GM12891 (cell line): ENCODE data around the gene MYO6.

Source experiments
- POLR2A ChIP-seq: IDR thresholded peaks from 2 replicates; pipeline ENCODE4 v1.6.1; 2011; ENCODE audit warnings: low read depth, low read length, control low read depth
- POLR2AphosphoS5 ChIP-seq: IDR thresholded peaks from 2 replicates; pipeline ENCODE4 v1.6.1; 2011; ENCODE audit warnings: low read depth, low read length, control low read depth
- SPI1 ChIP-seq: IDR thresholded peaks from 2 replicates; pipeline ENCODE4 v1.6.1; 2011; ENCODE audit warnings: low read depth, low read length, control low read depth
- TAF1 ChIP-seq: IDR thresholded peaks from 2 replicates; pipeline ENCODE4 v1.6.1; 2011; ENCODE audit warnings: low read depth, low read length, control low read depth

DNA sequence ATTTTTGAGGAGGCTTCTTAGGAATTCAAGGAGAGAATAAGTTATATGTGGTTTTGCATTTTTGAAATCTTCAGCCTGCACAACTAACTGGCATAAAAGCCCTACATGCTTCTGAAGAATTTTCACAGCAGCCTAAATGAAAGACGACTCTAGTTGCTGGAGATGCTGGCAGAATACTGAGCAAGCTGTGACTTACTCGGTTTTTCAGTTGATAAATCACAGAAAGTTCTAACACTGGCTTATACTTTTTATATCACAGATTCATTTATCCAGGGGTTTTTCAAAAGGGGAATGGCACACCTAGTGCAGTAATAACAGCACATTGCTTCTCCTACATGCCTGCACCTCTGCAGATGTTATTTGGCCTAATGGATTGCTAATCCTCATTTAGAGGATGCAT, 188.8 kb downstream of the MYO6 start:
- TF ChIP-seq POLR2AphosphoS5 (no peak), POLR2A (no peak), SPI1 (no peak), TAF1 (no peak)
